H1 (cell line): Measurements from ENCODE around the gene NEUROD4. TPM values are rescaled to one million over a fixed set of nuclear protein-coding genes. Genes with fewer than 3 reads are reported as not detected.

Source experiments
- CTCF ChIA-PET: fragments of 300-600 bp; sonication (Branson Sonifier 250); formaldehyde crosslinking; loops from one replicate; lab custom pipeline; 2021; ENCODE audit not compliant: partially characterized antibody; lab: Charles Lee
- POLR2A ChIA-PET: fragments of 300-600 bp; sonication (Branson Sonifier 250); formaldehyde crosslinking; loops from one replicate; lab custom pipeline; 2021; ENCODE audit warnings: inconsistent platforms; ENCODE audit not compliant: partially characterized antibody; lab: Charles Lee
- DNase-seq, 2 experiments: peaks; one replicate each; pipeline versions ENCODE4 v3.0.0 to v3.0.0-alpha.2; 2010 to 2022; ENCODE audit warnings: low spot score in 2 of 2, low read depth in 1 of 2, mixed read lengths in 1 of 2
- FAIRE-seq: peaks from 2 replicates; lab custom pipeline; 2011; peaks lifted over from hg19 to GRCh38; lab: Jason Lieb, UNC
- H2AFZ ChIP-seq: 2 replicates; pipeline ENCODE4 v1.8.1; 2012; ENCODE audit warnings: low read length, inconsistent platforms
- H2AK5ac ChIP-seq: 2 replicates; pipeline ENCODE4 v1.6.1; 2013; ENCODE audit warnings: low read depth, low read length
- H2BK120ac ChIP-seq: replicated peaks from 2 replicates; pipeline ENCODE3; 2013; ENCODE audit warnings: low read depth, low read length, inconsistent platforms
- H2BK12ac ChIP-seq: 2 replicates; pipeline ENCODE4 v1.6.1; 2013; ENCODE audit warnings: low read depth, low read length
- H2BK15ac ChIP-seq: 2 replicates; pipeline ENCODE4 v1.6.1; 2013; ENCODE audit warnings: low read length
- H2BK20ac ChIP-seq: 2 replicates; pipeline ENCODE4 v1.6.1; 2013; ENCODE audit warnings: low read length
- H2BK5ac ChIP-seq: 2 replicates; pipeline ENCODE4 v1.6.1; 2013; ENCODE audit warnings: low read depth, low read length
- H3K14ac ChIP-seq: 2 replicates; pipeline ENCODE4 v1.6.1; 2013; ENCODE audit warnings: inconsistent platforms; ENCODE audit not compliant: insufficient read length
- H3K18ac ChIP-seq: 2 replicates; pipeline ENCODE4 v1.6.1; 2013; ENCODE audit warnings: low read length; ENCODE audit errors: extremely low read depth
- H3K23ac ChIP-seq: 2 replicates; pipeline ENCODE4 v1.6.1; 2013; ENCODE audit warnings: inconsistent platforms; ENCODE audit not compliant: insufficient read length
- H3K23me2 ChIP-seq: 2 replicates; pipeline ENCODE4 v1.6.1; 2013; ENCODE audit warnings: low read depth, low read length
- H3K27ac ChIP-seq: 2 replicates; pipeline ENCODE4 v1.6.1; 2011; ENCODE audit warnings: low read depth, low read length, inconsistent platforms
- H3K27me3 ChIP-seq, 4 experiments: replicated peaks in 1 of 4; 1 replicate in 1 of 4; 2 replicates in 3 of 4; pipeline versions ENCODE4 v1.6.1 to v1.8.1; 2011 to 2013; ENCODE audit warnings: low read length in 3 of 4, mild to moderate bottlenecking in 3 of 4, inconsistent platforms in 2 of 4, mixed read lengths in 2 of 4, moderate library complexity in 1 of 4; ENCODE audit not compliant: control insufficient read depth in 3 of 4, insufficient read depth in 3 of 4; ENCODE audit errors: extremely low read depth in 1 of 4
- H3K36me3 ChIP-seq, 4 experiments: 2 replicates each; pipeline versions ENCODE4 v1.6.1 to v1.8.1; 2011 to 2013; ENCODE audit warnings: mild to moderate bottlenecking in 4 of 4, low read length in 3 of 4, moderate library complexity in 2 of 4, control low read depth in 1 of 4, inconsistent platforms in 1 of 4; ENCODE audit not compliant: insufficient read depth in 4 of 4, control insufficient read depth in 2 of 4
- H3K4ac ChIP-seq: replicated peaks from 2 replicates; pipeline ENCODE3; 2013; ENCODE audit warnings: low read length, low read depth, mixed read lengths, inconsistent platforms; ENCODE audit not compliant: insufficient read length
- H3K4me1 ChIP-seq, 4 experiments: replicated peaks in 1 of 4; 1 replicate in 1 of 4; 2 replicates in 3 of 4; pipeline versions ENCODE4 v1.6.1 to v1.8.1; 2011 to 2013; ENCODE audit warnings: low read length in 3 of 4, inconsistent platforms in 2 of 4, mixed read lengths in 1 of 4; ENCODE audit not compliant: insufficient read depth in 4 of 4, control insufficient read depth in 3 of 4
- H3K4me2 ChIP-seq, 2 experiments: 2 replicates each; pipeline versions ENCODE4 v1.6.1 to v1.8.1; 2011 to 2013; ENCODE audit warnings: low read depth in 2 of 2, low read length in 2 of 2, control low read depth in 1 of 2, inconsistent platforms in 1 of 2, mild to moderate bottlenecking in 1 of 2; ENCODE audit not compliant: insufficient read depth in 1 of 2
- H3K4me3 ChIP-seq, 4 experiments: fragments of 200-600, 300-600 bp in 1 of 4; sonication (generic), shearing (Covaris generic), sonication (Bioruptor Twin) in 1 of 4; 2 replicates each; pipeline versions ENCODE4 v1.5.1 to v1.8.1; 2011 to 2016; ENCODE audit warnings: low read length in 4 of 4, low read depth in 3 of 4, control low read depth in 2 of 4, inconsistent platforms in 2 of 4, mild to moderate bottlenecking in 2 of 4, mixed read lengths in 1 of 4, moderate library complexity in 1 of 4; ENCODE audit not compliant: insufficient read depth in 2 of 4; ENCODE audit errors: extremely low read depth in 1 of 4
- H3K56ac ChIP-seq: replicated peaks from 2 replicates; pipeline ENCODE3; 2013; ENCODE audit warnings: low read depth, mild to moderate bottlenecking, mixed read lengths, low read length, inconsistent platforms; ENCODE audit not compliant: insufficient read length
- H3K79me1 ChIP-seq: 2 replicates; pipeline ENCODE4 v1.6.1; 2013; ENCODE audit warnings: low read depth, low read length, control low read depth
- H3K79me2 ChIP-seq, 2 experiments: 2 replicates each; pipeline versions ENCODE4 v1.6.1 to v1.8.1; 2012 to 2013; ENCODE audit warnings: low read length in 2 of 2, mild to moderate bottlenecking in 2 of 2, inconsistent platforms in 1 of 2; ENCODE audit not compliant: insufficient read depth in 2 of 2, control insufficient read depth in 1 of 2
- H3K9ac ChIP-seq, 4 experiments: replicated peaks in 1 of 4; 1 replicate in 1 of 4; 2 replicates in 3 of 4; pipeline versions ENCODE4 v1.6.1 to v1.8.1; 2011 to 2013; ENCODE audit warnings: low read depth in 3 of 4, low read length in 3 of 4, control low read depth in 2 of 4, mild to moderate bottlenecking in 2 of 4, moderate library complexity in 2 of 4, inconsistent platforms in 1 of 4; ENCODE audit errors: extremely low read depth in 1 of 4
- H3K9me3 ChIP-seq, 2 experiments: 2 replicates each; pipeline versions ENCODE4 v1.6.1 to v1.8.1; 2012 to 2013; ENCODE audit warnings: mild to moderate bottlenecking in 2 of 2, moderate library complexity in 2 of 2, control low read depth in 1 of 2, inconsistent platforms in 1 of 2, low read depth in 1 of 2, low read length in 1 of 2, mixed read lengths in 1 of 2; ENCODE audit not compliant: insufficient read depth in 2 of 2
- H4K20me1 ChIP-seq, 2 experiments: replicated peaks in 1 of 2; 2 replicates each; pipeline versions ENCODE3 to v1.8.1; 2011 to 2013; ENCODE audit warnings: inconsistent platforms in 2 of 2, low read length in 2 of 2, mild to moderate bottlenecking in 1 of 2; ENCODE audit not compliant: insufficient read depth in 2 of 2, control insufficient read depth in 1 of 2
- H4K5ac ChIP-seq: 2 replicates; pipeline ENCODE4 v1.6.1; 2013; ENCODE audit warnings: low read length, low read depth, mixed read lengths, inconsistent platforms; ENCODE audit not compliant: insufficient read length
- H4K8ac ChIP-seq: 2 replicates; pipeline ENCODE4 v1.8.0; 2013; ENCODE audit warnings: mild to moderate bottlenecking, moderate library complexity, low read length, inconsistent platforms; ENCODE audit not compliant: insufficient read depth; ENCODE audit errors: extremely low read depth
- H4K91ac ChIP-seq: replicated peaks from 2 replicates; pipeline ENCODE3; 2013; ENCODE audit warnings: low read length, mixed read lengths, inconsistent platforms; ENCODE audit not compliant: insufficient read length
- BRCA1 ChIP-seq: IDR thresholded peaks from 2 replicates; pipeline ENCODE4 v1.6.1; 2012; ENCODE audit warnings: low read depth, low read length, improper control_type of control experiment
- EGR1 ChIP-seq: IDR thresholded peaks from 2 replicates; pipeline ENCODE4 v1.6.1; 2011; ENCODE audit warnings: low read depth, low read length, borderline replicate concordance
- SAP30 ChIP-seq: fragments of 300-600 bp; sonication (generic); IDR thresholded peaks from 2 replicates; pipeline ENCODE4 v1.7.1; 2012; ENCODE audit warnings: low read length, moderate library complexity, mild to moderate bottlenecking, inconsistent platforms; ENCODE audit not compliant: insufficient read depth, insufficient replicate concordance
- USF2 ChIP-seq: IDR thresholded peaks from 2 replicates; pipeline ENCODE4 v1.6.1; 2011; ENCODE audit warnings: low read length, improper control_type of control experiment
- WGBS, 2 experiments: shearing (Covaris generic) in 1 of 2; methylation state at CpG; one replicate each; pipeline versions ENCODE4 v1.1.6 to v1.1.7; 2013 to 2015; ENCODE audit warnings: low lambda C conversion rate in 2 of 2, mixed read lengths in 2 of 2, inconsistent platforms in 1 of 2, low coverage in 1 of 2, missing lambda C conversion rate in 1 of 2; ENCODE audit not compliant: insufficient replicate concordance in 2 of 2, insufficient coverage in 1 of 2, insufficient read length in 1 of 2; ENCODE audit errors: extremely low coverage in 1 of 2, missing lambda C conversion rate in 1 of 2; 5-methylcytosine and 5-hydroxymethylcytosine counted together
- polyA plus RNA-seq, 7 experiments: library from polyadenylated mRNA; depleted of rRNA in 3 of 7; stranded (reverse) in 5 of 7; unstranded in 2 of 7; fragments of >200 nt in 5 of 7; fragments of 200-250 nt in 2 of 7; gene quantifications; 1 replicate in 5 of 7; 2 replicates in 1 of 7; 4 replicates in 1 of 7; pipeline versions ENCODE4 v1.2.1 to v1.2.3, GENCODE V29; 2011 to 2013; ENCODE audit warnings: missing spikeins in 2 of 7, mixed read lengths in 2 of 7
- total RNA-seq: library from RNA; stranded (reverse); fragmentation: NEBNext Ultra II Directional; extraction: Animal tissue kit (Norgen Biotek cat#: 25700); gene quantifications from 2 replicates; pipeline ENCODE4 v1.2.1, GENCODE V29; 2021

The NEUROD4 gene
- total and polyA plus RNA-seq, 2 of the 8 experiments (the other 6 are each of a cell fraction or from before 2014, with no cell fraction given), result not detected

- H3K27ac ChIP-seq, result no peak overlapping the region
- 85% methylated on average over 10 of the region's 10 CpGs; no CpG with 5 or more reads in 1 of the 2 experiments for WGBS, 2 experiments
Measured at GRCh38 chr12:55039395-55040354, 19.9 kb downstream of the NEUROD4 start.

More at GRCh38 chr12:55039395-55040354, 19.9 kb downstream of the NEUROD4 start:
- no peak overlapping the region for H2BK5ac ChIP-seq
- FAIRE-seq (no peak), DNase-seq (no peak)
- no peaks in the 10 kb centered on the region for H3K27me3 ChIP-seq
- no peak overlapping the region for H3K9ac ChIP-seq
- no peak overlapping the region for H4K91ac ChIP-seq
- no peak overlapping the region for H3K4me2 ChIP-seq
- H3K56ac ChIP-seq, result no peak overlapping the region
- H2BK20ac ChIP-seq, result no peak overlapping the region
- no peaks in the 10 kb centered on the region for H3K9me3 ChIP-seq
- no peak overlapping the region for H2BK12ac ChIP-seq
- H2BK15ac ChIP-seq, result no peak overlapping the region
- no peak overlapping the region for H3K14ac ChIP-seq
- no peaks in the 10 kb centered on the region for H4K20me1 ChIP-seq
- H3K18ac ChIP-seq, result no peak overlapping the region
- ChIA-PET POLR2A (interaction anchor here (0.6 kb wide), 1 partner anchor 30 kb away, joined by 3 read pairs; no protein-coding TSS in a partner anchor), CTCF (interaction anchor here (0.8 to 1.8 kb wide), 6 partner anchors 11 to 280 kb away, joined by 3 to 8 read pairs (median 5); no protein-coding TSS in a partner anchor)
- H2AFZ ChIP-seq, result no peak overlapping the region
- H3K23me2 ChIP-seq, result no peaks in the 10 kb centered on the region
- no peaks in the 10 kb centered on the region for H3K79me2 ChIP-seq
- no peak overlapping the region for H4K8ac ChIP-seq
- TF ChIP-seq EGR1, result no peak
- TF ChIP-seq USF2, result no peak
- TF ChIP-seq SAP30, result no peak
- TF ChIP-seq BRCA1, result no peak
- H2BK120ac ChIP-seq, result no peak overlapping the region
- H3K23ac ChIP-seq, result no peak overlapping the region
- H4K5ac ChIP-seq, result no peak overlapping the region
- no peak overlapping the region for H2AK5ac ChIP-seq
- peaks cover 0 to 6% (median 1%) of the 10 kb centered on the region in 4 experiments; a peak in 3 of 7 replicates for H3K4me1 ChIP-seq
- H3K4ac ChIP-seq, result no peak overlapping the region
- no peaks in the 10 kb centered on the region for H3K36me3 ChIP-seq
- no peak overlapping the region for H3K4me3 ChIP-seq
- no peaks in the 10 kb centered on the region for H3K79me1 ChIP-seq
